GM18498 (cell line): ENCODE measurements around the gene KIAA0825.
A peak's percentile ranks its signal among the peaks of the same experiment; 100 is the strongest.

Experiments used
- ATAC-seq: cut with Tn5 transposase; IDR thresholded peaks from one replicate; pipeline ENCODE4 v1.9.1; 2021; ENCODE audit warnings: mild to moderate bottlenecking, moderate library complexity; ENCODE audit not compliant: unreplicated experiment

The KIAA0825 gene

DNA sequence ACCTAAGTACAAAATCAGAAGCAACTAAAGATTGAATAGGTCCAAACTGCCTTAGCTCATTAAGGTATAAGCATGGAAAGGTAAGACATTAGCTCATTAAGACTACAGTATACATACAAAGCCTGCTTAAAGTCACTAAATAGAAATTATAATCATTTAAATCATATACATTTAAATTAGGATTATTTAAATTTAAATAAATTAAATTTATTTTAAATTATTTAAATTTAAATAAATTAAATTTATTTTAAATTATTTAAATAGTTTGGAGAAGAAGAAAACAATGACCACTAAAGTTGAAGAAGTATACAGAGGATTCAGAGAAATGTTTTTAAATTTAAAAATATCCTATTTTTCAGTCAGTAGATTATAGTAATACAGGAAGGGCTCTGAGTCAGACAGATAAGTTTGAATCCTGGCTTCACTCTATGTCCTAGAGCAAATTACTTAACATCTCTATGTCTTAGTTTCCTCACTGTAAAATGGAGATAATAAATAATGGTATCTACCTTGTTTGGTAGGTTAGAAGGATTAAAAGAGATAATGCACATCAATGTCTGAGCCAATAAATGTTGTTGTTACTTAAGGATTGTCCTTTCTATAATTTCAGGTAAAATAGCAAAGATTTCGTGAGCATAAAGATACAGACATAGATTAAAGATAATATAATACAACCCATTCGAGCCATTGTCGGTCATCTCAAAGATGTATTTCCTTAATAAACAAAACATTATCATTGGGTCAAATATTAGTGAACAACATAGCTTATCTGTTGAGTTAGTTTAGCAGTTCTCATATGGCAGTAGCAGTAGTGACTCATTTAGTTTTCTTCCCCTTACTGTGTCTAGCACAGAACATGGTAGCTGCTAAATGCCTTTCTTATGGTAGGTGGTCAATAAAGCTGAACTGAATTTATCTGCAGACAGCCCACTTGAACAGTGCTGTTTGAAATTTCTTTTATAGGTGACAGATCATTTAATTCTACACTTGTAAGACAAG, 100.6 kb downstream of the KIAA0825 start:
- no peak for ATAC-seq

GRCh38 chr5:94516148-94516547, 102.3 kb downstream of the KIAA0825 start:
- no peak for ATAC-seq

- ATAC-seq, result no peak
Measured at GRCh38 chr5:94508461-94509148, 109.8 kb downstream of the KIAA0825 start.

- no peak for ATAC-seq
Measured at GRCh38 chr5:94505327-94506068, 112.9 kb downstream of the KIAA0825 start.

DNA sequence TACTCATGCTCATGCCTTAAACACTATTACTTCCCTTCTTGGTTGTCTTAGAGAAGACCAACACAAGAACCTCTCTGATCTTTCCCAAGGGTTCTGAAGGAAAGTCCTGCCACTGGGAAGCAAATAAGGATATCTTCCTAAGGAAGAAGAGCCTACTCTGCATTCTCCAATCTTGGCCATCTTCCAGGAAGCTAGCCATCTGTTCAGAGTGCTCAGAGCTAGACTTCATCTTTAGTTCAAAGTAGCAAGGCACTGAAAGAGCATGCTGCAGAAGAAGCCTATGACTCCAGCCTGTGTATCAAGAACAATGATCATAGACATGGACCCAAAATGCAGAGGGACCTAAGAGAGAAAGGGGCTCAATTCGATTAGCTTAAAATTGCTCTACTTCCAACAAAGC, 114.7 kb downstream of the KIAA0825 start:
- ATAC-seq, result no peak

DNA sequence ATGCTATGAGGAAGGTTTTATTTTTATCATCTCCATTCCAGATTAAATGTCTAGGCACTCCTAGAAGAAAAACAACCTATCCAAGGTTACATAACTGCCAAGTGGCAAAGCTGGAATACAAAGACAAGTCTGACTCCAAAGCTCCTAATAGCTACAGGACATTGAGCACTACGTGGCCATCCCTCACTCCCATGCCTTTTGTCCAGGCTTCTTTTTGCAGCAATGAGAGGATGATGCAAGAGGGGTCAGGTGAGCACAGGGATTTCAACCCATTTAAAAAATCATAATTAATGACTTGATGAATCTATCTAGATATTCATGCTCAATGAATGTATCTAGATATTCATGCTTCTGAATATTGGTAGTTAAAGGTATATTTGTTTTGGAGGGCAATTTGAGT, 117.0 kb downstream of the KIAA0825 start:
- ATAC-seq, result no peak

DNA sequence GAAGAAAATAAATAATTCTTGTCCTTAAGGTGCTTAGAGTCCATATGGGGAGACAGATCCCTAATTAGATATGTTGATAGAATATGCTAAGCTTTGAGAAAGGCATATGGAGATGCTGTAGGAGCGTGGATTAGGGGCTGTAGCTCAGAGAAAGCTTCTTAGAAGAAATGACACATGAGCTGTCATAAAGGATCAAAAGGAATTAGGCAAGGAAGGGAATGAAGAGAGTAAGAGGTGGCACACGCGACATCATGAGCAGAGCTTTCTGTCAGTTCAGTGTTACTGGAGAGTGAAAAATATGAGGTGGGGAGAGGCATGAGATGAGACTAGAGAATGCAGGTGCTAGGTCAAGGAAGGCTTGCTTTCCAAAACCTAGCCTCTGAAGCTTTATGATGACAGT, 118.6 kb downstream of the KIAA0825 start:
- ATAC-seq, result no peak

DNA sequence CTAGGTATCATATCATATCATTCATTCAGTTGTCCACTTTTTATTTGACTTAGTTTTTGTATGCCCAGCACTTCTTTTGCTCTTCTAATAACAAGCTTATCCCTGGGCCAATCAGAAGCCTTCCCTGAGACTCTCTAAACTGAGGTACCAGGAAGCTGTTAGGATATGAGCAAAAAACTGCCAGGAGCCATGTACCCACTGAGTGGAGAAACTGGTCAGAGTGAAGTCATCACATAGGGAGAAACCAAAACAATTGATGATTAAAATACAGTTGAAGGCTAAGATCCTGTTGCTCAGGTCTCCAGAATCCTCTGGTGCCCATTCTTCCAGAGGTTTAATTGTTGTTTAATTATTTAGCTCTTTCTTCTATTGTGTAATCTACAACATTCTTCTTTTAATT, 120.2 kb downstream of the KIAA0825 start:
- ATAC-seq, result no peak

GRCh38 chr5:94485067-94485466, 133.3 kb downstream of the KIAA0825 start:
- no peak for ATAC-seq

DNA sequence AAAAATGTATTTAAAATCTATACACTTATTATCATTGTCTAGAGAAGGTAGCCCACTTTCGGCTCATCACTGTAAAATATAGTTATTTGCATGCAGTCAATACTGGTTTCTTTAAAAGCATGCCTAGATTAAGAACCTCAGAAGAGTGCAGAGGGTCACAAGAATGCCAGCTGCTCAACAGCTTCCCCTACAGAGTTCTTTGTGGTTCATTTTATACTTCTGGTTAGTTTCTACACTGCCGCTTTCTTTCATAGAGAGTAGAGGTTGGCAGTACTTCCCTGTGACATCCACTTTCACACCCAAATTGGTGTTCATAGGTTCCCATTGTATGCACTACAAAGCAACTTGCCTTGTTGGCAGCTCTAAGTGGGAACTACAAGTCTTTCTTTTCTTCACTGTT, 137.3 kb downstream of the KIAA0825 start:
- ATAC-seq, result peak; percentile 78

DNA sequence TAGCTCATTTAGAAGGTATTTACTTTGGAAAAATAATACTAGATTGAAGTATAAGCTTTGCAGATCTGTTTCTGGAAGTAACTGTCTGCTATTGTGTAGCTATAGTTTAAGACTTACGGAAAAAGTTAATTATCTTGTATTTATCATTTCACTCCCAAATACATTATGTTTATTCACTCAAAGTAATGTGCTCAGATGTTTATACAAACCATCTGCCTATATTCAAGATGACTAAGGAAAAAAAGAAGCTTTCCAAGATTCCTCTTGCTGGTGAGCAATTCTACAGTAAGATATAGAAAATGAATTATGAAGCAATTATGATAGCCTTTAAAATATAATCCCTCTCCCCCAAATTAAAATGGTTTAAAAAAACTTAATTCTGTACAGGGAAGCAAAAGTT, 137.9 kb downstream of the KIAA0825 start:
- ATAC-seq, result no peak

- no peak for ATAC-seq
Measured at GRCh38 chr5:94473936-94474335, 144.5 kb downstream of the KIAA0825 start.

DNA sequence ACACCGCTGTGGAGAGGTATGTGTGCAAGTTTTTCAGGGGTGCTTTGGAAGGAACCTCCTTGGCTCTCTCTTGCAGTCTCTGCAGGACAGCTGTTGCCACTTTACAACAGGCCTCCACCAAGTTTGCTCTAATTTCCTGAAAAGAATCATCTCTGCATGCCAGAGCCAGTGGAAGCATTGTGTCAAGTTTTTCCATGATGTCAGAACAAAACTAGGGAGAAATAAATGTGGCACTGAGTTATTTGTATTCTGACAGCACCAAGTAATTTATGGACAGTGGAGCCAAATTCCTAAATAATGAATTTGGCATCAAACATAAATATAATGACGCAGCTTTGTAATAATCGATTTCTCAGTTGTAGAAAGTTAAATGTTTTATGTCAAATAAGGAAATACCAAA, 146.9 kb downstream of the KIAA0825 start:
- ATAC-seq, result no peak

DNA sequence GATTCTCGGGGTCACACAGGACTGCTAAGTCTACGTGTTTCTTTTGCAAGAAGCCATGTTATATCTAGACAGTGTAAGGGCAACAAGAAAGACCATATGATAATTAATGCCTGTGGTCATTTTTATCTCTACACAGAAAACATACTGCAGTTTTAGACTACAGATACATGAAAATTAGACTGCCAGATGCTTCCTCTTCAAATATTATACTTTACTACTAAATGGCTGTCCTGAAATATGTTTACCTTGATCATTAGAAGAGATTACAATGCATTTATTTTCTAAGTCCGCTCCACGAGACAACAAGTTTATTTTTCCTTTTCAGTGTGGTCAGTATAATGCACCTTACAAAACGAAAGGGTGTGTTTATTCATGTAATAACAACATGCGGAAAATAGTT, 147.6 kb downstream of the KIAA0825 start:
- ATAC-seq, result no peak

GRCh38 chr5:94469894-94470329, 148.5 kb downstream of the KIAA0825 start:
- no peak for ATAC-seq

- no peak for ATAC-seq
Measured at GRCh38 chr5:94467954-94468930, 150.2 kb downstream of the KIAA0825 start.

- ATAC-seq, result no peak
Measured at GRCh38 chr5:94467346-94467953, 151.0 kb downstream of the KIAA0825 start.

- ATAC-seq, result no peak
Measured at GRCh38 chr5:94463739-94464138, 154.7 kb downstream of the KIAA0825 start.

DNA sequence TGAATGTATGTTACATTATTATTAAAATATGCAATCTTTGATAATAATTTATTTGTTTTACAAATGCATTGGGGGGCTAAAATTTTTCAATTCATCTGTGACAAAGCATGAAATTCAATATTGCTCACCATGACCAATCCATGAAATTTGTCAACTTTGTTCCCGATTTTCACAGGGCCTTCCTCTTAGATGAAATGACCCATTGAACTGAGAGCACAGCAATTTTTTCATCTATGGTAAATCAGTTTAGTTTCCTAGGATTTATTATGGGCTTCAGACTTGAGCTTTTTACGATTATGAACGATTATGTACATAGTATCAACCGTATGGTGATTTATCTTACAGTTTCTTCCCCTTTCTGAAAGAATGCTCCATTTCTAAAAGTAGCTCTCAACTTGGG, 157.3 kb downstream of the KIAA0825 start:
- no peak for ATAC-seq

DNA sequence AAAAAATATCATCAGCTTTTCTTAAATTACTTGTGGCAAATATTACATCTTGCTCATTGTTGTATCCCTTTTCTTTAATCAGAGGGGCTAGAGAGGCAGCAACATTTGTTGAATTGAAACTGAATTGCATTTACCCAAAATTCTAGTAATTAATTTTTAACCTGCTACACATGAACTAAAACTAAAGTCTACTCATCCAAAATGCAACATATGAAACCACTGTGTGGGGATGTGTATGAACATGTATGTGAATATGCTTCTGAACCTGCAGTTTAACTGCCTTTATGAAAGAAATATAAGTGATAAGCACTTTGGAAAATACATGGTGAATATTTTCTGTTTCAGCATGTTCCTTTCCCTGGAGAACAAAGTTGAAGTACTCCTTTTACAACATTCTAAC, 158.5 kb downstream of the KIAA0825 start:
- no peak for ATAC-seq
